ENCODE measurements around the gene OBSCN.

Gene OBSCN

DNA sequence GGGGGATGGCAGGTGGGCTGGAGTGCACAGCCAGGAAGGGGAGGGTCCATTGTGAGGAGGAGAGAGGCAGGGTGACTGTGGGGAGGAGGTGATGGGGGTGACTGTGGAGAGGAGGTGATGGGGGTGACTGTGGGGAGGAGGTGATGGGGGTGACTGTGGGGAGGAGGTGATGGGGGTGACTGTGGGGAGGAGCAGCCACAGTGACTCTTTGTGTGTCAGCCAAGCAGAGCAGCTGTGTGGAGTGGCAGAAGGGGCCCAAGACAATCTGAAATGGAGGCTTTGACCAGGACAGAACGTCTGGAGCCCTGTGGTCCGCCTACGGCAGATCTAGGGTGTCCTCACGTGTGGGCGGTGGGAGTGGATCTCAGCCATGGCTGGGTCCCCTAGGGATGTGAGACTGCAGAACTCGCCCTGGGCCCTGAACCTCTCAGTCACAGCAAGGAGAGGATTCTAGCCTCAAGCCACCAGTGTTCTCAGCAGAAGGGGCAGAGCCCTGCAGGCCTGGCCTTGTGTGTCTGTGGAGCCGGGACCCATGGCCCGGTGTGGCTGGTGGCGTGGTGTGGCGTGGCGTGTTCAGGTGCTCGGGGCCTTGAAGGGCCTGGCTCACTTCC is 81.5 kb downstream of the OBSCN start:
- DNase-seq (ENCODE audit: low read depth), result no peak

DNA sequence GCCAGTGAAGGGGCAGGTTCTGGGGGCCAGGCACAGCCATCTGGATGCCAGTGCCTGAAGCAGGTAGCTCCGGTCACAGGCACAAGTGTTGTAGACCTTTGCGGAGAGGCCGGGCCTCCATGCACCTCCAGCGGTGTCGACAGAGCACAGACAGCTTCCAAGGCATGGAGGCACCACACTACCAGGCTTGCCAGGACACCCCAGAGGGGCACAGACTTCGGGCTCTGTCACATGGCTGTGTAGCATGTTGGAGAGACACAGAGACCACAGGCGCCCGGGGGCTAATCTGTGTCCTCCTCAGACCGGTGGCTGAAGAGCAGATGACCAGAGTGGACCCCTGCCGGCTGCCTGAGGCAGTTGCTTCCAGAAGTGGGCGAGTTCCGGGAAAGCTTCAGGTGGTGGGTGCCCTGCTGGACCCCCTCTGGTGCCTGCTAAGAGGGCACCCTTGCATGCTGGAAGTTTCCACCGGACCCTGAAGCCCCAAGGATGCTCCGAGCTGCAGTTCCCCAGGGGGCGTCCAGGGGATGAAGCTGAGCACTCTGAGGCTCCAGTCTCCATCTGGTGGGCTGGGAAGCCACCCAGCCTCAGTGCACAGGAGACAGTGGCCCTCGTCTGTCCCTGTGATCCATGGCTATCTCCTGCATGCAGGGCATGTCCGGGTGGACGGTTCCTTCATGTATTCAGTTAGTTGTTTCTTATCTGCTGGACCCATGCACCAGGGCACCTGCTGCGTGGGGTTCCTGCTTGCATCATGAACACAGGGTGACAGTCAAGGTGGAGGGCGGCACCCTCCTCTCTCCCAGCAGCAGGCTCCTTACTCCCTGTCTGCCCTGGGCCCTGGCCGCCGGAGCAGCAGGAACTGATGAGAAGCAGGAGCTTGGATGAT is 82.4 kb downstream of the OBSCN start:
- DNase-seq (ENCODE audit: low read depth), result no peak

DNA sequence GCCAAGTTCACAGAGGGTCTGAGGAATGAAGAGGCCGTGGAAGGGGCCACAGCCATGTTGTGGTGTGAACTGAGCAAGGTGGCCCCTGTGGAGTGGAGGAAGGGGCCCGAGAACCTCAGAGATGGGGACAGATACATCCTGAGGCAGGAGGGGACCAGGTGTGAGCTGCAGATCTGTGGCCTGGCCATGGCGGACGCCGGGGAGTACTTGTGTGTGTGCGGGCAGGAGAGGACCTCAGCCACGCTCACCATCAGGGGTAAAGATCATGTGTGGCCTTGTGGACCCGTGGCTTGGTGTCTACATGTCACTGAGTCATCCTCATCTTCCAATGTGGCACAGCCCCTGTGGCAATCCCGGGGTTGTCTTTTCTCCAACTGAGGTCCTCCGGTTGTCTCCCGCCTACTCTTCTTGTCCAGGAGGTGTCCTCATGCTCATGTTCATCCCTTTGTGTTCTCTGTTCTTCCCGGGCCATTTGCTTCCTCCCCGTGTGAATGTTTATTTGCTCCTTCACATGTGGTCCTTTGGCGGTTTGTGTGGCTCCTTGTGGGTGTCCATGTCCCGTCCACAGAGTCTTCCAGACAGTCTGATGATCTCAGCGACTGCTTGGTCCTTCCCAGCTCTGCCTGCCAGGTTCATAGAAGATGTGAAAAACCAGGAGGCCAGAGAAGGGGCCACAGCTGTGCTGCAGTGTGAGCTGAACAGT is 84.2 kb downstream of the OBSCN start:
- DNase-seq (ENCODE audit: low read depth), result no peak

DNA sequence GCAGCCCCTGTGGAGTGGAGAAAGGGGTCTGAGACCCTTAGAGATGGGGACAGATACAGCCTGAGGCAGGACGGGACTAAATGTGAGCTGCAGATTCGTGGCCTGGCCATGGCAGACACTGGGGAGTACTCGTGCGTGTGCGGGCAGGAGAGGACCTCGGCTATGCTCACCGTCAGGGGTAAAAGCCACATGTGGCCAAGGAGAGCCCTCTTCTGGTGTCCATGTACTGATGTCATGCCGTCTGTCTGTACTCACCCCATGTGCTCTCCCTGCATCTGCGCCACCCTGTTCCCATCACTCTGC is 84.7 kb downstream of the OBSCN start:
- DNase-seq (ENCODE audit: low read depth), result no peak

DNA sequence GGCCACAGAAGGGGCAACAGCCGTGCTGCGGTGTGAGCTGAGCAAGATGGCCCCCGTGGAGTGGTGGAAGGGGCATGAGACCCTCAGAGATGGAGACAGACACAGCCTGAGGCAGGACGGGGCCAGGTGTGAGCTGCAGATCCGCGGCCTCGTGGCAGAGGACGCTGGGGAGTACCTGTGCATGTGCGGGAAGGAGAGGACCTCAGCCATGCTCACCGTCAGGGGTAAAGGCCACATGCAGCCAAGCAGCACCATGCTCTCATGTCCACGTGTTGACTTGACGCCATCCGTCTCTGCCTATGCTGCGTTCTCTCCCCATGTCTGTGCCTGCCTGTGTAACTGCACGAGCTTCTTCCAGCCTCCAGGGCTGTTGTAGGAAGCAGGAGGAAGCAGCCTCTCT is 85.5 kb downstream of the OBSCN start:
- no peak for DNase-seq (ENCODE audit: low read depth)

DNA sequence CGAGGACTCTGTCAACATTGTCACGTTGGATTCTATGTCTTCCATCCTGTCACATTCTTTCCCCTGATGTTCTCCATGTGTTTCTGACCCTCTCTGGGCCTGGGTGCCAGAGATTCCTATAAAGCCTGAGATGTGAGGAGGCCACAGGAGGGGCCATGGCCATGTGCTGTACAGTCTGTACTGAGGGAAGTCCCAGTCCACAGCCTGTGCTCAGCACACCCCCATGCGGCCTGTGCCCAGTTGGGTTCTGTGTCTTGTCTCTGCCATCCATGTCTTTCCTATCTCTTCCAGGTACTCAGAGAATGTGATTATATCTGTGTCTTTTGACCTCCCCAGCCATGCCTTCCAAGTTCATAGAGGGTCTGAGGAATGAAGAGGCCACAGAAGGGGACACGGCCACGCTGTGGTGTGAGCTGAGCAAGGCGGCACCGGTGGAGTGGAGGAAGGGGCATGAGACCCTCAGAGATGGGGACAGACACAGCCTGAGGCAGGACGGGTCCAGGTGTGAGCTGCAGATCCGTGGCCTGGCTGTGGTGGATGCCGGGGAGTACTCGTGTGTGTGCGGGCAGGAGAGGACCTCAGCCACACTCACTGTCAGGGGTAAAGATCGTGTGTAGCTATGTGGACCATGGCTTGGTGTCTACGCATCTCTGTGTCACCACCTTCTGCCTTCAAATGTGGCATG is 86.1 kb downstream of the OBSCN start:
- no peak for DNase-seq (ENCODE audit: low read depth)

DNA sequence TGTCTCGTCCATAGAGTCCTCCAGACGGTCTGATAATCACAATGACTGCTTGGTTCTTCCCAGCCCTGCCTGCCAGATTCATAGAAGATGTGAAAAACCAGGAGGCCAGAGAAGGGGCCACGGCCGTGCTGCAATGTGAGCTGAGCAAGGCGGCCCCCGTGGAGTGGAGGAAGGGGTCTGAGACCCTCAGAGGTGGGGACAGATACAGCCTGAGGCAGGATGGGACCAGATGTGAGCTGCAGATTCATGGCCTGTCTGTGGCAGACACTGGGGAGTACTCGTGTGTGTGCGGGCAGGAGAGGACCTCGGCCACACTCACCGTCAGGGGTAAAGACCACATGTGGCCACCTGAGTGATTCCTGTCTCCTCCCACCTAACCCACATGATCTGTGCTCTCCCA is 86.9 kb downstream of the OBSCN start:
- no peak for DNase-seq (ENCODE audit: low read depth)

DNA sequence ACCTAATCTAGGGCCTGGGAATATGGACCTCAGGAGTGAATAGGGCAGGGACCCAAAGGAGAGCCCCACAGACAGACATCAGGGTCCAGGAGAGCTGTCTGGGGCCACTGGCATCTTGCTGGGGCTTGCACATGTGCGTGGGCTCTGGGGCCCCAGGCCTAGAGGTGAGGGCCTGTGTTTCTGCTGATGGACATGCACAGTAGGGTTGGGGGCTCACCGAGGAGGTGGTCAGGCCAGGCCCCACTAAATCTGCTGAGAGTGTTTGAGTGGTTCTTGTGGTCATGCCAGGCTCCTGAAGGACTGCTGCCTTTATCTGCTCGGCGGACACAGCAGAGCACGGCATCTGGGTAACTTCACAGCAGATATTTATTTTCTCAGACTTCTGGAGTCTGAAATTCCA is 87.4 kb downstream of the OBSCN start:
- no peak for DNase-seq (ENCODE audit: low read depth)

DNA sequence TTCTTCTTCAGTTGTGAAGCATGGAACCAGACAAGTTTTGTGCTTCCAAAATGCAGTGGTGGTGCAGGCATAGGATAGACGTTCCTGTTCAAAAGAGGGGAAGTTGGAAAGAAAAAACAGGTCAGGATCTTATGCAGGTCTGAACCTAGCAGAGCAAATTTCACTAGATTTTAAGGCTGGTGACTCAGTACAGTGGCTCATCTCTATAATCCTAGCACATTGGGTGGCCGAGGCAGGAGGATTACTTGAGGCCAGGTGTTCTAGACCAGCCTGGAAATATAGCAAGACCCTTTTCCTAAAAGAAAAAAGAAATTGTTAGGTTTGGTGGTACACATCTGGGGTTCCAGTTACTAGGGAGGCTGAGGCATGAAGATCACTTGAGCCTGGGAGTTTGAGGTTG is 88.1 kb downstream of the OBSCN start:
- DNase-seq (ENCODE audit: low read depth), result no peak

DNA sequence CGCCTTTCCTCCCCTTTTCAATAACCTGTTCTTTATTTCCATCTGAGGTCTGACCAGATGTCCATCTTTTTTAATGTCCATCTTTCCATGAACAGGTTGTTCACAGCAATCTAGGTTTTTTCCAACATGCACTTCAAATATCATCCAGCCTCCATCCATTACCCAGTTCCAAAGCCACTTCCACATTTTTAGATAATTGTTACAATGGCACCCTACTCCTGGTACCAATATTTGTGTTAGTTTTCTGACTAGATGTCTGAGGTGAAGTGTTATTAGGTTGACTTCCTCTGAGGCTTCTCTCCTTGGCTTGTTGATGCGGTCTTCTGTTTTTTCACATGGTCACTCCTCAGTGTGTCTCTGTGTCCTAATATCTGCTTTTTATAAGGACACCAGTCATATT is 89.4 kb downstream of the OBSCN start:
- no peak for DNase-seq (ENCODE audit: low read depth)

DNA sequence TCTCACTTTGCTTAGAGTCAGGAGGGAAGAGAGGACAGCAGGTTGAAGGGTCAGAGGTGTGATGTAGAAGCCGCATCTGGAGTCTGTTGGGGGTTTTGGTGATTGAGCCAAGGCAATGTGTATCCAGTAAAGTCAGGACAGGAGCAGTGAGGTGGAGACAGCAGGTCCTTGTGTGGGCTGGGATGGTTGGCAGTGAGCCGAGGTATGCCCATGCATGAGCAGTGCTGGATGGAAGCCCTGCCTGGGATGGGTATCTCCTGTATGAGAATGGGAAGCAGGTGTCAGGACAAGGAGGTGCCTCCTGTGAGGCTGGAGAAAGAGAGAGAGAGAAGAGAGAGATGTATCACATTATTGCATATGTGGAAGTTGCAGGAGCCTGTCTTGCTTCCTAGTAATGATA is 90.0 kb downstream of the OBSCN start:
- no peak for DNase-seq (ENCODE audit: low read depth)

DNA sequence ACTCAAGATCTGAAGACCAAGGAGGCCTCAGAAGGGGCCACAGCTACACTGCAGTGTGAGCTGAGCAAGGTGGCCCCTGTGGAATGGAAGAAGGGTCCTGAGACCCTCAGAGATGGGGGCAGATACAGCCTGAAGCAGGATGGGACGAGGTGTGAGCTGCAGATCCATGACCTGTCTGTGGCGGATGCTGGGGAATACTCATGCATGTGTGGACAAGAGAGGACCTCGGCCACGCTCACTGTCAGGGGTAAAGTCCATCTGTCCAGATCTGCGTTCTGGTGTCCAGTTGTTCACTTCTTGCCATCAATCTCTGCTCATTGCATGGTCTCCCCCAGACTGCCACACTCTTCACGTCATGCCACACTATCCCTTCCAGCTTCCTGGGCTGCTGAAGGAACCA is 90.6 kb downstream of the OBSCN start:
- DNase-seq (ENCODE audit: low read depth), result no peak

DNA sequence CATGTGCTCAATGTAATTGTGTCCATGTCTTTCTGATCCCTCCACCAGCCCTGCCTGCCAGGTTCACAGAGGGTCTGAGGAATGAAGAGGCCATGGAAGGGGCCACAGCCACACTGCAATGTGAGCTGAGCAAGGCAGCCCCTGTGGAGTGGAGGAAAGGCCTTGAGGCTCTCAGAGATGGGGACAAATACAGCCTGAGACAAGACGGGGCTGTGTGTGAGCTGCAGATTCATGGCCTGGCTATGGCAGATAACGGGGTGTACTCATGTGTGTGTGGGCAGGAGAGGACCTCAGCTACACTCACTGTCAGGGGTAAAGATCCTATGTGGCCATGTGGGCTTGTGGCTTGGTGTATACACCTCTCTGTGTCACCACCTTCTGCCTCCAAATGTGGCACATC is 91.4 kb downstream of the OBSCN start:
- no peak for DNase-seq (ENCODE audit: low read depth)

DNA sequence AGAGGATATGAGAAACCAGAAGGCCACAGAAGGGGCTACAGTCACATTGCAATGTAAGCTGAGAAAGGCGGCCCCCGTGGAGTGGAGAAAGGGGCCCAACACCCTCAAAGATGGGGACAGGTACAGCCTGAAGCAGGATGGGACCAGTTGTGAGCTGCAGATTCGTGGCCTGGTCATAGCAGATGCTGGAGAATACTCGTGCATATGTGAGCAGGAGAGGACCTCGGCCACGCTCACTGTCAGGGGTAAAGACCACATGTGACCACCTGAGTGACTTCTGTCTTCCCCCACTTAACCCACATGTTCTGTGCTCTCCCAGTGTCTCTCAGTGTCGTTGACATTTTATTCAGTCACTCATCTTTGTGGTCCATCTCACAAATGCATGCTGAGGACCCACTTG is 92.1 kb downstream of the OBSCN start:
- no peak for DNase-seq (ENCODE audit: low read depth)

DNA sequence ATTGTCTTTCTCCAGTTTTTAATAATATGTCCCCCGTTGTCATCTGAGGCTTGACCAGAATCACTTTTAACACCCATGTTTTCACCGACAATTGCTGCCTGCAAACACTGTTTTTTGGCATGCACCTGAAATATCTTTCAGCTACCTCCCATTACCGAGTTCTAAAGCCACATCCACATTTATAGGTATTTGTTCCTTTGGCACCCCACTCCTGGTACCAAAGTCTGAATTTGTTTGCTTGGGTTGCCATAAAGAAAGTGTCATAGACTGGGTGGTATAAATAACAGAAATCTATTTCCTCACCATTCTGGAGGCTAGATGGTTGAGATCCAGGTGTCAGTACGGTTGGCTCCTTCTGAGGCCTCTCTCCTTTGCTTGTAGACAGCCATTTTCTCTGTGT is 94.2 kb downstream of the OBSCN start:
- no peak for DNase-seq (ENCODE audit: low read depth)

DNA sequence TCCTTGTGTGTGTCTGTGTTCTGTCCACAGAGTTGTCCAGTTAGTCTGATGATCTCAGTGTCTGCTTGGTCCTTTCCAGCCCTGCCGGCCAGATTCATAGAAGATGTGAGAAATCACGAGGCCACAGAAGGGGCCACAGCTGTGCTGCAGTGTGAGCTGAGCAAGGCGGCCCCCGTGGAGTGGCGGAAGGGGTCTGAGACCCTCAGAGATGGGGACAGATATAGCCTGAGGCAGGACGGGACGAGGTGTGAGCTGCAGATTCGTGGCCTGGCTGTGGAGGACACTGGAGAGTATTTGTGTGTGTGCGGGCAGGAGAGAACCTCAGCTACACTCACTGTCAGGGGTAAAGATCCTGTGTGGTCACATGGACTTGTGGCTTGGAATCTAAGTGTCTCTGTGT is 95.8 kb downstream of the OBSCN start:
- DNase-seq (ENCODE audit: low read depth), result no peak

DNA sequence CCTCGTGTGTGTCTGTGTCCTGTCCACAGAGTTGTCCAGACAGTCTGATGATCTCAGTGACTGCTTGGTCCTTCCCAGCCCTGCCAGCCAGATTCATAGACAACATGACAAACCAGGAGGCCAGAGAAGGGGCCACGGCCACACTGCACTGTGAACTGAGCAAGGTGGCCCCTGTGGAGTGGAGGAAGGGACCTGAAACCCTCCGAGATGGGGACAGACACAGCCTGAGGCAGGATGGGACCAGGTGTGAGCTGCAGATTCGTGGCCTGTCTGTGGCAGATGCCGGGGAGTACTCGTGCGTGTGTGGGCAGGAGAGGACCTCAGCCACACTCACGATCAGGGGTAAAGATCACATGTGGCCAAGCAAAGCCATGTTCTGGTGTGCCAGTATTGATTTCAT is 96.4 kb downstream of the OBSCN start:
- no peak for DNase-seq (ENCODE audit: low read depth)

DNA sequence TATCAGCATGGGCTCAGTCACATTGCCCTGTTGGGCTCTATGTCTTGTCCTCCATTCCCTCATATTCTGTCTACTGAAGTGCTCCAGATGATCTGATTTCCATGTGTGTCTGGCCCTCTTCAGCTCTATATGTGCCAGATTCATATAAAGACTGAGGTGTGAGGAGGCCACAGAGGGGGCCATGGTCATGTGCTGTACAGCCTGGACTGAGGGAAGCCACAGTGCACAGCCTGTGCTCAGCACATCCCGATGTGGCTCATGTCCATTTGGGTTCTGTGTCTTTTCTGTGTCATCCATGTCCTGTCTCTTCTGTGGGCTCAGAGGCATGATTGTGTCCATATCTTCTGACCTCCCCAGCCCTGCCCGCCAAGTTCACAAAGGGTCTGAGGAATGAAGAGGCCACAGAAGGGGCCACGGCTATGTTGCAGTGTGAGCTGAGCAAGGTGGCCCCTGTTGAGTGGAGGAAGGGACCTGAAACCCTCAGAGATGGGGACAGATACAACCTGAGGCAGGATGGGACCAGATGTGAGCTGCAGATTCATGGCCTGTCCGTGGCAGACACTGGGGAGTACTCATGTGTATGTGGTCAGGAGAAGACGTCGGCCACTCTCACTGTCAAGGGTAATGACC is 97.0 kb downstream of the OBSCN start:
- DNase-seq (ENCODE audit: low read depth), result no peak

DNA sequence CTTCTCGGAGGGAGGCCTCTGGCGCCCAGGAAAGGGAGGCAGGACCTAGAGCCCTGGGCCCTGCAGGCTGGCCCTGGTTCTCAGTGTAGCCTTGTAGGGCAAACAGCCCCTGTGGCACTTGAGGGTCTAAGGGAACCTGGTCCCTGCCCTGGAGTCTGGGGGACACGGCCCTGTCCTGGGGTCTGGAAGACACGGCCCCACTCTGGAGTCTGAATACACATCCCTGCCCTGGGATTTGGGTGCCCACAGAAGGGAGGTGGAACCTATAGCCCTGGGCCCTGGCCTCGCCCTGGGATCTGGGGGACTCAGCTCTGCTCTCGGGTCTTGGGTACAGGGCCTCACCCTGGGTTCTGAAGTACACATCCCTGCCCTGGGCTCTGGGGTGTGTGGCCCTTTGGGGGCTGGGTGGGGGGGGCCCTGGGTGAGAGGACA is 97.9 kb downstream of the OBSCN start:
- no peak for DNase-seq (ENCODE audit: low read depth)

DNA sequence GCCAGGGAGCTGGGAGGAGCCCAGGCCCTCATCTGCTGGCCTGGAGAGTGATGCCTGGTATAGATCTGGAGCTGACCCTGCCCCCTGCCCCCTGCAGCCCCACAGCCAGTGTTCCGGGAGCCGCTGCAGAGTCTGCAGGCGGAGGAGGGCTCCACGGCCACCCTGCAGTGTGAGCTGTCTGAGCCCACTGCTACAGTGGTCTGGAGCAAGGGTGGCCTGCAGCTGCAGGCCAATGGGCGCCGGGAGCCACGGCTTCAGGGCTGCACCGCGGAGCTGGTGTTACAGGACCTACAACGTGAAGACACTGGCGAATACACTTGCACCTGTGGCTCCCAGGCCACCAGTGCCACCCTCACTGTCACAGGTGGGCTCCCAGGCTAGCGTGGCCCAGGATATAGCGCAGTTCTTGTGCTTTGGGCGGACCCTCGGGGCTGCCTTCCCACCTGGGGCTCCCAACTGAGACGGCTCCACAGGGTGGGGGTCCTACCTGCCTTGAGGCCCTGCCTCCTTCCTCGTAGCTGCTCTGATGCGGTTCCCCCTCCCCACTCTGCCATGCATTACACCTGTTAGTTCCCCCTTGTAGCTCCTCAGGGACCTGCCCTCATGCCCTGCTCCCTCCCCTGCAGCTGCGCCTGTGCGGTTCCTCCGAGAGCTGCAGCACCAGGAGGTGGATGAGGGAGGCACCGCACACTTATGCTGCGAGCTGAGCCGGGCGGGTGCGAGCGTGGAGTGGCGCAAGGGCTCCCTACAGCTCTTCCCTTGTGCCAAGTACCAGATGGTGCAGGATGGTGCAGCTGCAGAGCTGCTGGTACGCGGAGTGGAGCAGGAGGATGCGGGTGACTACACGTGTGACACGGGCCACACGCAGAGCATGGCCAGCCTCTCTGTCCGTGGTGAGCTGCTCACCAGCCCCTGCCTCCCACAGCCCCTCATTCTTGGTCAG is 98.7 kb downstream of the OBSCN start:
- no peak for DNase-seq (ENCODE audit: low read depth)

Measured in activated T-cell treated with anti-CD3 and anti-CD28 coated beads for 1 hour (primary cell).